H1 (cell line): Measurements from ENCODE around the gene SLC36A4. TPM values are rescaled to one million over a fixed set of nuclear protein-coding genes. Genes with fewer than 3 reads are reported as not detected.

Experiments
- BACH1 ChIP-seq: IDR thresholded peaks from 2 replicates; pipeline ENCODE4 v1.6.1; 2012; ENCODE audit warnings: low read length, improper control_type of control experiment
- RAD21 ChIP-seq, 2 experiments: IDR thresholded peaks in 1 of 2; conservative IDR thresholded peaks in 1 of 2; 2 replicates each; pipeline ENCODE4 v1.6.1; 2011; ENCODE audit warnings: low read depth in 2 of 2, low read length in 2 of 2, improper control_type of control experiment in 1 of 2, inconsistent platforms in 1 of 2, mild to moderate bottlenecking in 1 of 2, moderate library complexity in 1 of 2
- SUZ12 ChIP-seq: fragments of 200-600 bp; sonication (generic); IDR thresholded peaks from 2 replicates; pipeline ENCODE4 v1.6.1; 2012; ENCODE audit warnings: mild to moderate bottlenecking, inconsistent platforms, low read length, moderate library complexity, mixed read lengths
- polyA plus RNA-seq, 7 experiments: library from polyadenylated mRNA; depleted of rRNA in 3 of 7; stranded (reverse) in 5 of 7; unstranded in 2 of 7; fragments of >200 nt in 5 of 7; fragments of 200-250 nt in 2 of 7; gene quantifications; 1 replicate in 5 of 7; 2 replicates in 1 of 7; 4 replicates in 1 of 7; pipeline versions ENCODE4 v1.2.1 to v1.2.3, GENCODE V29; 2011 to 2013; ENCODE audit warnings: missing spikeins in 2 of 7, mixed read lengths in 2 of 7
- total RNA-seq: library from RNA; stranded (reverse); fragmentation: NEBNext Ultra II Directional; extraction: Animal tissue kit (Norgen Biotek cat#: 25700); gene quantifications from 2 replicates; pipeline ENCODE4 v1.2.1, GENCODE V29; 2021
- TF ChIP-seq, protein P1 (sequence below): IDR thresholded peaks from 2 replicates; pipeline ENCODE4 v1.6.1; 2011; ENCODE audit warnings: low read length, improper control_type of control experiment

The SLC36A4 gene
- total and polyA plus RNA-seq, 2 of the 8 experiments (the other 6 are each of a cell fraction or from before 2014, with no cell fraction given), result 10.2 to 22.7 TPM

DNA sequence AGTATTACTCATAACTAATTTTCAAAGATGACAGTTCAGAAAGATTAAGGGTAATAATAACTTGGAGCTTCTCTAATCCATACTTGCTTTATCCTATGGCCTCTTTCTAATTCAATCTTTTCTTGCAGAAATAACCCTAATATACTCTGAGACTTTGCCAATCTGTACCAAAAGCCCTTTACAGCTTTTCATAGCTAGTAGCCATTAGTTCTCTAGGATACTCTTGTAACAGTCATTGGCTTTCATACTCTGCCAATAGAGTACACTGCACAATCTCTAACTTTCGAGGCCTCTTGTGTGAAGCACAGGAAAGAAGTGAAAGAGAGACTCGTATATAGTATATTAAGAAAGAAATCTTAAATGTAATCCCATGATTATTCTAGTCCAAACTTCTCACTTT lies 38.1 kb downstream of the SLC36A4 start (continued):
- TF ChIP-seq SUZ12 (no peak), RAD21 (IDR thresholded peaks at IDR 0.05 in 1 of 2, conservative IDR thresholded peaks at IDR 0.05 in 1 of 2; ENCODE audit: low read depth in 2 of 2, low read length in 2 of 2) (no peak), BACH1 (no peak)
- TF ChIP-seq, protein P1, sequence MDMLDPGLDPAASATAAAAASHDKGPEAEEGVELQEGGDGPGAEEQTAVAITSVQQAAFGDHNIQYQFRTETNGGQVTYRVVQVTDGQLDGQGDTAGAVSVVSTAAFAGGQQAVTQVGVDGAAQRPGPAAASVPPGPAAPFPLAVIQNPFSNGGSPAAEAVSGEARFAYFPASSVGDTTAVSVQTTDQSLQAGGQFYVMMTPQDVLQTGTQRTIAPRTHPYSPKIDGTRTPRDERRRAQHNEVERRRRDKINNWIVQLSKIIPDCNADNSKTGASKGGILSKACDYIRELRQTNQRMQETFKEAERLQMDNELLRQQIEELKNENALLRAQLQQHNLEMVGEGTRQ, result no peak
